HG03521 (cell line): Measurements from ENCODE around the gene OSBPL9.
A peak's percentile ranks its signal among the peaks of the same experiment; 100 is the strongest.
"Not testable (repeated sequence)": the region's sequence is repeated elsewhere in the genome, so short reads cannot be mapped to it uniquely, and the experiment has no call there.

Experiments
- ATAC-seq: cut with Tn5 transposase; IDR thresholded peaks from one replicate; pipeline ENCODE4 v1.9.1; 2021; ENCODE audit warnings: mild to moderate bottlenecking, moderate library complexity; ENCODE audit not compliant: unreplicated experiment

The OSBPL9 gene

GRCh38 chr1:51701782-51702181 is 84.9 kb downstream of the OSBPL9 start:
- ATAC-seq = not testable (repeated sequence)

GRCh38 chr1:51702220-51702619 is 85.3 kb downstream of the OSBPL9 start:
- not testable (repeated sequence) for ATAC-seq

- ATAC-seq = no peak
Observed at GRCh38 chr1:51705035-51705434, 88.1 kb downstream of the OSBPL9 start.

GRCh38 chr1:51708911-51709760 is 92.2 kb downstream of the OSBPL9 start:
- no peak for ATAC-seq

- ATAC-seq = no peak
Observed at GRCh38 chr1:51709951-51710350, 93.1 kb downstream of the OSBPL9 start.

- no peak for ATAC-seq
Observed at GRCh38 chr1:51712590-51712989, 95.7 kb downstream of the OSBPL9 start.

GRCh38 chr1:51714374-51715019 is 97.6 kb downstream of the OSBPL9 start:
- ATAC-seq = no peak

- no peak for ATAC-seq
Observed at GRCh38 chr1:51715369-51715768, 98.5 kb downstream of the OSBPL9 start.

GRCh38 chr1:51716746-51717145 is 99.9 kb downstream of the OSBPL9 start:
- no peak for ATAC-seq

- ATAC-seq = no peak
Observed at GRCh38 chr1:51717842-51718241, 101.0 kb downstream of the OSBPL9 start.

- no peak for ATAC-seq
Observed at GRCh38 chr1:51719146-51719545, 102.3 kb downstream of the OSBPL9 start.

- no peak for ATAC-seq
Observed at GRCh38 chr1:51724797-51725196, 107.9 kb downstream of the OSBPL9 start.

GRCh38 chr1:51726051-51726450 is 109.2 kb downstream of the OSBPL9 start:
- ATAC-seq = no peak

GRCh38 chr1:51726544-51727225 is 109.8 kb downstream of the OSBPL9 start:
- ATAC-seq = no peak

- no peak for ATAC-seq
Observed at GRCh38 chr1:51727366-51727765, 110.5 kb downstream of the OSBPL9 start.

GRCh38 chr1:51728611-51729155 is 111.8 kb downstream of the OSBPL9 start:
- ATAC-seq = no peak

GRCh38 chr1:51729156-51729823 is 112.4 kb downstream of the OSBPL9 start:
- peak; percentile 93 for ATAC-seq

- peak; percentile 29 for ATAC-seq
Observed at GRCh38 chr1:51729824-51730301, 113.0 kb downstream of the OSBPL9 start.

GRCh38 chr1:51731998-51732397 is 115.1 kb downstream of the OSBPL9 start:
- ATAC-seq = no peak

- no peak for ATAC-seq
Observed at GRCh38 chr1:51732701-51733425, 116.0 kb downstream of the OSBPL9 start.
